GM19324 (cell line): ENCODE measurements around the gene NIPAL3.
"Not testable (repeated sequence)": the region's sequence is repeated elsewhere in the genome, so short reads cannot be mapped to it uniquely, and the experiment has no call there.

ENCODE experiments used
- ATAC-seq: cut with Tn5 transposase; IDR thresholded peaks from one replicate; pipeline ENCODE4 v1.9.1; 2021; ENCODE audit warnings: mild to moderate bottlenecking, moderate library complexity; ENCODE audit not compliant: unreplicated experiment, low FRiP score

The NIPAL3 gene

DNA sequence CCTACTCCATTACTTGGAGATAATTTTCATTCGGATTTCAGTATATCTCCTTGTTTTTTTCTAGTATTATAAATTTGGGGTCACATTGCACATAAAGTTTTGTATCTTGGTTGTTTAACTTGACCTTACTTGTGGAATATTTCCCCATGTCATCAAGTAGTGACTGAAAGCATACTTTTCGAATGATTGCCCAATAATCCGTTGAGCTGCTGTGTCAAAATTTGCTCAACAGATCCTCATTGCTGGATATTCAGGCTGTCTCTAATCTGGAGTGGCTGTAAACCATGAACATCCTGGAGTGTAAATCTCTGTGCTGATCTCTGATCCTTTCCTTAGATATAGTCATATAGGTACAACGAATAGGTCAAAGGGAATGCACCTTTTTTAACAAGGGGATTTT, 4.9 kb downstream of the NIPAL3 start:
- ATAC-seq: no peak

DNA sequence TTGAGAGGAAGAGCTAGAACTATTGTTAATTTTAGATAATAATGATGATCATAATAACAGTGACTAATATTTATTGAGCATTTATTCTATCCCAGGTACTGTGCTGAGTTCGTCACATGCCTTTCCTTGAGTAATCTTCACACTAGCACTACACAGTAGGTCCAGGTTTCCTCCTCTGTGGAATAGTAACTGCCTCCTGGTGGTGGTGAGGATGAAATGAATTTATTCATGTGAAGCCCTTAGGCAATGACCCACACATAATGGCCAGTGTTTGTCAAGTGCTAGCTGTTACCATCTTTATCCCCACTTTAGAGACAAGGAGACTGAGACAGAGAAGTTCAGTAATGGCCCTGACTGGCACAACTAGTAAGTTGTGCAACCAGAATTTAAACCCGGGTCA, 5.9 kb downstream of the NIPAL3 start:
- no peak for ATAC-seq

DNA sequence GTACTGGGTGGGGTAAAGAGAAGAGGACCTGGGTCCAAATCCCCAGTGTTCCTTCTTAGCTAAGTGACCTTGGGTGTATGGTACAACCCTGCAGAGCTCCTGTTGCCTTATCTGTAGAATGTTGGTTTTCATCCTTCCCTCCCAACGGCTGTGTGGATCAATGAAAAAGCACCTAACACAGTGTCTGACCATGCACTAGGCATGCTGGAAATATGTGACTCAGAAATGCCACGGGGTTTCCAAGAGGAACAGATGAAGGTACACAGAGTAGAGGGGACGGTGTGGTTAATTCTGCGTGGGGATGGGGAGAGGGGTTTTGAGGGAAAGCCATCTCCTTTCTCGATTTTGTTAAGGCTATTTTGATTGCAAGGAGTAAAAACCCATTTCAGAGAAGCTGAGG, 8.6 kb downstream of the NIPAL3 start:
- no peak for ATAC-seq

DNA sequence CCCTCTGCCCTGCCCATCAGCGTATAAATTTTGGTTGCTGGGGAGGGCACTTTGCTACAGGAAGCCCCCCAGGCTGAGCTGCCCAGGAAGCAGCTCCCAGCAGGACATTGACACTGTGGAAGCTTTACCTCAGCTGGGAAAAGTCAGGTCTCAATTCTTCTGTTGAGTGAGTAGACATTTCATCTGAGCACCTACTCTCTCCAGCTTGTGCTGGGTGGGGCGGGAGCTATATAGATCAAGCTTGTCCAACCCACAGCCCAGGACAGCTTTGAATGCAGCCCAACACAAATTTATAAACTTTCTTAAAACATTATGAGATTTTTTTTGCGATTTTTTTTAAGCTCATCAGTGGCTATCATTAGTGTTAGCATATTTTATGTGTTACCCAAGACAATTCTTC, 9.4 kb downstream of the NIPAL3 start:
- ATAC-seq: no peak

DNA sequence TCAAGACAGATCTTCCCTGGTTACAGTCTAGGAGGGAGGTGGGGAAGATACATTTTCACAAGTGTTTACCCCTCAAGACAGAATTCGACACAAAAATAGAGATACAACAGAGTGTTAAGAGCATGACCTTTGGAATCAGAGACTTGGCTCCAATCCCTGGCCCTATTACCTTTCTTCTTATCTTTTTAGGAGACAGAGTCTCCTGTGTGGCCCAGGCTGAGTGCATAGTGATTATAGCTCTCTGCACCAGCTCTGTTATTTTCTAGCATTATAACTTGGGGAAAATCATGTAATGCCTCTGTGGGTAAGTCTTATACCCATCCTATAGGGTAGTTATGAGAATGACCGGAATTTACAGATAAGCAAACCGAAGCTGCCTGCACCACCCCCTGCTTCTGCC, 9.8 kb downstream of the NIPAL3 start:
- no peak for ATAC-seq

DNA sequence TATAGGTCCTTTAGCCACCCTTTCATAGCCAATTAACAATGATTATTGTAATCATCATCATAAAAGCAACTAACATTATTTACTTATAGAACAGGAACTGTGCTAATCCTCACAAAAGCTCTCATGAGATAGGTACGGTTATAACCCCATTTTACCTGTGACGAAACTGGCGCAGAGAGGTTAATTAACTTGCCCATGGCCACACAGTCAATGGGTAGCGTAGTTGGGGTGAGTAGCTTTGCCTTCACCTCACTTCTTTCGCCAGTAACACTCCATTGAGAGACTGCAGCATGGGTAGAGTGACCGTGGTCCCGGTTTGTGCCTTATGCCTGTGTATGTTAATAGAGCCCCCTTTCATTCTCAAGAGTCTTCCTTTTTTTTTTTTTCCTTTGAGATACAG, 10.3 kb downstream of the NIPAL3 start:
- no peak for ATAC-seq

DNA sequence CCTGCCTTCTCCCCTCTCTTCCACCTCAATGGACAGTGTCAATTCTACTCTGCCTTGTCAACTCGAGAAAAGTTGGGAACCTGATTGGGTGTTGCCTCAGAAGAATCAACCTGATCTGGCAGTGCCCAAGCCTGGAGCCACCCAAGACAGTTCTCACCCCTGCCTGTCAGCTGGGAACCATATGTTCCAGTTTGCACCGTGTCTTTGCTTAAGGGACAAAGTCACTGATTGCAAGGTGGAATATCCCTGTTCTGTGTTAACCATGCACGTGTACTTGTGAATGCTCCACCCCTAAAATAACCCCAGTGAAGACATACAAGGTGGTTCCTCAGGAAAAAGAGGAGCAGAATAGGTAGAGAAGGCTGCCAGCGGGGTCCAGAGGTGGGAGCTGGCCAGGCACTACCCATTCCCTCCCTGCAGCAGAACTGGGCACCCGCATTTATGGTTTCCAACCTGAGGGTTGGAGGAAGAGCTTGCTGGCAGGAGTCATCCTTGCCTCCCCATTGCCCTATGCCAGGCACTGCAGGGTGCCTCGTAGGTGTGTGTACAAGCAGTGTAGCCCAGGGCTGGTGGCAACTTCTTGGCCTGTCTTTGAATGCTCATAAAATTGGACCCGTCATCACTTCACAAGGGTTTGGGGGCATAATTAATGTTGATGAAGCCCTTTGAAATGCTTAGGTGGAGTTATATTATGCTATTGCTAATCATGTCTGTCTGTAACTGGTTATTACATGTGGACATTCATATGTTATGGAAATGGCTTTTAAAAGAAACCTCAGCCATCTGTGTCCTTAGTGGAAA, 11.3 kb downstream of the NIPAL3 start:
- ATAC-seq: no peak

DNA sequence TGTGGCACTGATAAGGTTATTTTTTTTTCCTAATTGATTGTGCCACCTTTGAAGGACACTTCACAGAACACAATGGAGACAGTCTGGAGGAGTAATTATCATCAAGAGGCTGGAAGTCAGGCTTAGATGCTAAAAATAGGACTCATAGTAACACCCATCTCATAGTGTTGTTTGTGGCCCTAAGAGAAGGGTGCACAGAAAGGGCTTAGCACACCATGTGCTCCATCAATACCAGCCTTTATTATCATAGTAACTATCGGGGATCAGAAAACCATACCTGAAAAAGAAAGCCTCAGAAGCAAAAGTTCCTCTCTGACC, 11.9 kb downstream of the NIPAL3 start:
- no peak for ATAC-seq

DNA sequence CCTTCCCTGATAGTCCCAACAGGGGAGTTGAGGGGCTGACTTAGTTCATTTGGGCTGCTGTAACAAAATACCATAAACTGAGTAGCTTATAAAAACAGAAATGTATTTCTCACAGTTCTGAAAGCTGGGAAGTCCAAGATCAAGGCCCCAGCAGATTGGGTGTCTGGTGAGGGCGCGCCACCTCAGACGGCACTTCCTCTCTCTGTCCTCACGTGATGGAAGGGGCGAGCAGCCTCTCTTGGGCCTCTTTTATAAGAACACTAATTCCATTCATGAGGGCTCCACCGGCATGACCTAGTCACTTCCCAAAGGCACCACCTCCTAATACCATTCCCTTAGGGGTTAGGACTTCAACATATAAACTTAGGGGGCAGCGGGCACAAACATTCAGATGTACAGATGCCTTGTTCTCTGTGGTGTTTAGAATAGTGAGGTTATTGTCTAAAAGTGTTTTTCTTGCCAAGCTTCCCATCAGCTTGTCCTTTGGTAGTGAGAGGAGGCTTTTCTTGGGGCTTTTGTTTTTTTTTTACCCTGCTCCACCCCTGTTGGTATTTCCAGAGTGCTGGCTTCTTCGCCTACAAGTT, 20.3 kb downstream of the NIPAL3 start:
- ATAC-seq: no peak

DNA sequence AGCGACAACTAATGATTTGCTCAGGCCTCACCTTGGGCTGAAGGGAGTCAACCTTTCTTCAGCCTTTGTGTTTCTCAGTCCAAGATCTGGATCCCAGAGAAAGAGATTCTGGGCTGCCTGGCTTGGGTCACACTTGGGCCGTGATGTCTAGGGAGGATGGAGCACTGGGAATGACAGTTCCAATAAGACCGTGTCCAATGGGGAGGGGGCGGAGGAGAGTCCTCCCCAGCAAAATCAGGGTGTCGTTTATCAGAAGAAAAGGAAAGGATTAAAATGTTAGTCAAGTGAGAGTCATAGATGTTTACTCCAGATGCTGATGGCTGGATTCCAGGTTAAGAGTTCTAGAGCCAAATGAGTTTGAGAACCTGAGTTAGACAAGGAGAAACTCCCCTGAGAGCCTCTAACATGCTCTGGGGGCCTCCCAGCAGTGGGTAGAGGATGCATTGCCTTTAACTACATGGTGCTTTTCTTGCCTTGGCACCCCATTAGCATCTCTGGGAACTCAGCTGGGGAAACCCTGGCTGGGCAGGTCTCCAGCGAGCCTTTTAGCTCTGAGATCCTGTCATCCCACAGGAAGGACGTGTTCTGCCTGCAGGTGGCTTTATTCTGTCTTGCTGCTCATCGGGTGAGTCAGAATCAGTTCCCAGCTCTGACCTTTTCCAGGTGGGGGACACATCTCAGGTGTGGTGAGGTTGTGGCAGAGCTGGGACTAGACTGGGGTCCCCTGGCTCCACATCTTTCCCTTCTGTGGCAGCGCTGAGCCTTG, 22.2 kb downstream of the NIPAL3 start:
- ATAC-seq: no peak

DNA sequence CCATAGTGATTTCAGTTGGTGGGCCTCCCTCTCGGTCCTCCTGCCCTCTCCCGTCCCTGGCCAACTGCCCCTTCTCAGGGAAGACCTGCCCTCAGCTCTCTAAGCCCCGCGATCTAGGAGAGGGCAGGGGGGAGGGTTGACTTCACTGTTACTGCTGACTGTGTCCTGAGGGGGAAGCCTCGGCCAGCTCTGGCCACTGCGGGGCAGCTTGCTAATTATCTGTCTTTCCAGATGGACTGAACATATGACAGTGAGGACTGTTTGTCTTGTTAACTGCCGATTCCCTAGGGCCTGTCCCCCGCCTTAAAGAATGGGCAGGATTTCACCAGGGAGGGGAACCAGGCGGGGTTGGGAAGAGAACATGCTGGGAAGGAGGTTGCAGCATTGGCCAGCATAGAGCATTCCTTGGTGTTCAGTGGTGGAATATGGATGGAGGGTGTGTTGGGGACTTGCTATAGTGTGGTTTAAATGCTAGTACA, 22.9 kb downstream of the NIPAL3 start:
- ATAC-seq: no peak

DNA sequence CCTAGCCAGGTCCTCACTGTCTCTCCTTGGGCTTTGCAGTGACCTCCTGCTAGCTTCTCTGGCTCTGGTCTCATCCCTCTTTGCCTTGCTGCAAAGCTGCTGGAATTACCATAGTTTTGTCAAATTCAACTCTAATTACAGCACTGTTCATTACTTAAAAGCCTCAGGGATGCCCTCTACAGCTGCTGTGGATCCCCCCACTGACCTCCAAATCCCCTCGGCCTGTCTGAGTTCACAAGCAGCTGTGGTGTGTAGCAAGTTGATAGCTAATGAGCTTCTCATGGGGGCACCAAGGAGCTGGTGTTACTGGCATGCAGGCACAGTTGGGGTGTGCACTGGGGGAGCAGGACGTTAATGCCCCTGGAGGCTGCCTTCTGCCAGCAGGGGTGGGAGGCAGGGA, 24.8 kb downstream of the NIPAL3 start:
- ATAC-seq: no peak

DNA sequence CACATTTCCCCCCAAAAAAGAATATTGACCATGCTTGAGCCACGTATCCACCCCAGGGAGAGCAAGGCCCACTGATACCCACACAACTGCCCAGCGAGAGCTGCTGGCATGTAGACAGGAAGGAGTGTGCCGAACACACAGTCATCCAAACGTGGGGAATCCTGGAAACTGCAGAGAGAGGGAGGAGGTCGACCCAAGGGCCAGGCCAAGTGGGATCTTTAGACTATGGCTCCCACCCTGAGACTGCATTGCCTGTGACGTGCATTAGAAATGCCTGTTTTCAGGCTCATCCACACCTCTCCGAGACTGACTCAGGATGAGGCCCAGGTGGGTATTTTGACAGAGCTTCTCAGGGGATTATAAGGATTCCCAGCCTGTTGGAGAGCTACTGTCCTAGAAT, 25.9 kb downstream of the NIPAL3 start:
- no peak for ATAC-seq

DNA sequence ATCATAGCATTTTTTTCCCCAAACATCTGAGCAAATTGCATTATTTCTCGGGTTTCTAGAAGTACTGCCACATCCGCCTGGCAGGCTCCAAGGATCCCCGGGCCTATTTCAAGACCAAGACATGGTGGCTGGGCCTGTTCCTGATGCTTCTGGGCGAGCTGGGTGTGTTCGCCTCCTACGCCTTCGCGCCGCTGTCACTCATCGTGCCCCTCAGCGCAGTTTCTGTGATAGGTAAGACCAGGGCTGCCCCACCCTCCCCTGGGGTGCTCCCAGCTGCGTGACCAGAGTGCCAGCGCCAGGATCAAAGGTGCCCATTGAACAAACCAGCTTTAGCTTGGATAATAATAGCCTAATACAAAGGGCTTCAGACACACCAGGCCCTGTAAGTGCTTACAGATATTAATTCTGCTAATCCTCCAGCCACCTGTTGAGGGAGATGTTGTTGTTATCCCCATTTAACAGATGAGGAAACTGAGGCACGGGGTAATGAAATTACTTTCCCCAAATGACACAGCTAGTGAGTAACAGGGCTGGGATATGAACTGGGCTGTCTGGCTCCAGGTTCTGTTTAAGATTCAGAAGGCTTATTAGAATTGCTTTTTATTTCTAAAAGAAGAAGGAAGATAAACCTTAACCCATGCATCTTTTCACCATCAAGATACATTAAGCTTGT, 26.5 kb downstream of the NIPAL3 start:
- ATAC-seq: no peak

DNA sequence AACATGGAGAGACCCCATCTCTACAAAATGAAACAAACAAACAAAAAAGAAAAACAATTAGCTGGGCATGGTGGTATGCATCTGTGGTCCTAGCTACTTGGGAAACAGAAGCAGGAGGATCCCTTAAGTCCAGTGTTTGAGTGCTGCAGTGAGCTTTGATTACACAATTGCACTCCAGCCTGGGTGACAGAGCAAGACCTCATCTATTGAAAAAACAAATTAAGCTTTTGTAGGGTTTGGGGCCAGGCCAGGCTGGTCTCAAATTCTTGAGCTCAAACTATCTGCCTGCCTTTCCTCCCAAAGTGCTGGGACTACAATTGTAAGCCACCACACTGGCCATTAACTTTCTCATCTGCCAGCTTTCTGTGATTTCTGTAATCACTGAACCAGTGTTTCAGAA, 27.2 kb downstream of the NIPAL3 start:
- ATAC-seq: no peak

DNA sequence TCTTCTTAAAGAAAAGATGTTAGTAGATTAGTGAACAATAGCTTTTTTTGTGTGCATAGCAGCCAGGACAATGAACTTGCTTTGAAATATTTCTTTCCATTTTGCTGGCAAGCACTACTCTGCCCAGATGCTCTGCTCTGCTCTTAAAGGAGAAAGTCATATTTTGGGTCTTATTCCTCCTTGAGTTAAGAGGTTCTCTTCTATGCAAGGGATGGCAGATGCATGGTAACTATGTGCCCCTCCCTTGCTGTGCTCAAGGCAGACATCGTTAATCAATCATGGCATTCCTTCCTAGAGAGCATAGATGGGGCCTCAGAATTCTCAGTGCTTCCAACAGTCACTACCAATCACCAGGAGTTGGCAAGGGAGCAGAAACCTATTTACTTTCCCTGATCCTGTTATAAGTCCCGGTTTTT, 27.6 kb downstream of the NIPAL3 start:
- no peak for ATAC-seq

DNA sequence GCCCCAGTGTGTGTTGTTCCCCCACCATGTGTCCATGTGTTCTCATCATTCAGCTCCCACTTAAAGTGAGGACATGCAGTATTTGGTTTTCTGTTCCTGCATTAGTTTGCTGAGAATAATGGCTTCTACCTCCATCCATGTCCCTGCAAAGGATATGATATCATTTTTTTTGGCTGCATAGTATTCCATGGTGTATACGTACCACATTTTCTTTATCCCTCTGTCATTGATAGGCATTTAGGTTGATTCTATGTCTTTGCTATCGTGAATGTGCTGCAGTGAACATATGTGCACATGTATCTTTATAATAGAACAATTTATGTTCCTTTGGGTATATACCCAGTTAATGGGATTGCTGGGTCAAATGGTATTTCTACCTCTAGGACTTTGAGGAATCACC, 30.8 kb downstream of the NIPAL3 start:
- not testable (repeated sequence) for ATAC-seq

DNA sequence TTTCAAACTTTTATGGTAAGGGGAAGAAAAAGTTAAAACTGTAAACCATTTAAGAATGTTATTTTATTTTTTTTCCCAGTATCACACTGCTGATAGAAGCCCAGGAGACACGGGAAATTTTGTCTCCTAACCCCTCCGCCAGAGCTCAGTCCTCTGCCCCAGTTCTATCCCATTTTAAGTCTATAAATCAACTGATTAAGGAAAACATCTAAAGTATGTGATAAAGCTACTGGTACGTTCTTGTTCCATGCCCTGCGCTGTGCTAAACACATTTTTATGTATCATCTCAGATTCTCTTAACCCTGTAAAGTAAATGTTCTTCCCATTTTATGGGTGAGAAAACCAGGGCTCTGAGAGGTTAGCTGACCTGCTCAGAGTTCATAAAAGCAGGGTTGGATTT, 34.7 kb downstream of the NIPAL3 start:
- ATAC-seq: no peak

DNA sequence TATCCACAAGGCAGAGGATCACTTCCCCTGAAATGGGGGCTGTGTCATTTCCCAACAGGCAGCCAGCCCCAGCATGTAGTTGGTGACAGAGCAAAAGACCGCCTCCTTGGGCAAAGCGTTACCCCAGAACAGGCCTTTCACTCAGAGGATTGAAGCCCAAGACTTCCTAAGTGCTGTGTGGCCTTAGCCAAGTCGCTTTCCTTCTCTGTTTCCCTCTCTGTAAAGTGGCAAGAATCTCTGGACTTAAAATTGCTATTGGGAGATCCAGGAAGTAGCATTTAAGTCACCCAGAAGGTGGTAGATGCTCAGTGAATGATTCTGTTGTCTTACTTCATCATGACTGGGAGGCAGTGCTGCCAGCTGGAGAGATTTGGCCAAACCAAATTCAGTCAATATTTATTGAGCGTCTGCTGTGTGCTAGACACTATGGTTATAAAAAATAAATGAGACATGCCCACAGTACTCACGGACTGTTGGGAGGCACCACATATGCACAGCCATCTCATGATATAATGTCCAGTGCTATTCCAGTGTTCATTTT, 35.3 kb downstream of the NIPAL3 start:
- no peak for ATAC-seq

DNA sequence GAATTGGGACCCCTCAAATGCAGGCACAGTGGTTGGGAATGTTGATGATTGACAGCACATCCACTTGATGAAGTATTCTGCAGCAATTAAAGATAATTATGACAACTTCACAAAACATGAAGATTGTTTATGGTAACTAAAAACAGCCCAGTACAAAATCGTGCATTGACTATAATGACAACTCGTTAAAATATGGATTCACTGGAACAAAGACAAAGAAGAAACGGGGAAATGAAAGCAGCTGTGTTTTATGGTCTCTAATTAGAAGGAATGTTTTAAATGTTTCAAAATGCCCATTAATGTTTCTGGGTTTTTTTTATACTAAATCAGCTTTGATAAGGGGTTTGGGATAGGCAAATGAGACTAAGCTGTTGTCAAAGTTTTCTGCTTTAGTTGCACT, 36.1 kb downstream of the NIPAL3 start:
- no peak for ATAC-seq

DNA sequence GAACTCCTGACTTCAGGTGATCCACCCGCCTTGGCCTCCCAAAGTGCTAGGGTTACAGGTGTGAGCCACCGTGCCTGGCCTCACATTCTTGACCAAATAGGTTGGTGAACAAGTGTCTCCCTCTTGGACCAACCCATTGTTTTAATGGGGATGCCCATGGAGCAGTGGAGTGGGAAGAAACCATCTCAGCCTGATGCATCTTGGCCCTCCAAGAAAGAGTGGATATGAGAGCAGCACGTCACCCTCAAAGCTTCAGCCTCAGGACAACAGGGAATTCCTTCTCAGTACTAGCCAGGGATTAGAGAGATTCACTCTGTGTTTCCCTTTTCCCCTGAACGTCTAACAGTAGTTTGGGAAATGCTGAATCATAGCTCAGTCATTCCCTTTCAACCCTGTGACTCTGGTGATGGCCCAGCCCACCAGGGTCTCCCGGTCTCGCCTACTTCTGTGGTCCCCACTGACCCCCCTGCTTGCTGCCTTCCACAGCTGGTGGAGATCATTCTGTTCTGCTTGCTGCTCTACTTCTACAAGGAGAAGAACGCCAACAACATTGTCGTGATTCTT, 37.4 kb downstream of the NIPAL3 start:
- no peak for ATAC-seq
